ENCODE results near the gene SLC30A2.

The SLC30A2 gene

GRCh38 chr1:26079178-26079563 lies 33.3 kb upstream of the SLC30A2 start:
- DNase-seq (ENCODE audit: extremely low read depth, low read depth), result no peak
- no peak for TF ChIP-seq CTCF (IDR thresholded peaks at IDR 0.05; ENCODE audit: low read depth, low read length)

GRCh38 chr1:26078286-26079177 lies 32.6 kb upstream of the SLC30A2 start:
- no peak for TF ChIP-seq CTCF (IDR thresholded peaks at IDR 0.05; ENCODE audit: low read depth, low read length)

GRCh38 chr1:26077524-26077923 lies 31.6 kb upstream of the SLC30A2 start:
- TF ChIP-seq CTCF (IDR thresholded peaks at IDR 0.05; ENCODE audit: low read depth, low read length), result no peak

More at GRCh38 chr1:26078286-26079177, 32.6 kb upstream of the SLC30A2 start:
- DNase-seq (ENCODE audit: extremely low read depth, low read depth), result no peak

GRCh38 chr1:26075421-26076144 lies 29.7 kb upstream of the SLC30A2 start:
- TF ChIP-seq CTCF (IDR thresholded peaks at IDR 0.05; ENCODE audit: low read depth, low read length), result no peak
- no peak for DNase-seq (ENCODE audit: extremely low read depth, low read depth)

More at GRCh38 chr1:26077524-26077923, 31.6 kb upstream of the SLC30A2 start:
- no peak for DNase-seq (ENCODE audit: extremely low read depth, low read depth)

- DNase-seq (ENCODE audit: extremely low read depth, low read depth), result no peak
- no peak for TF ChIP-seq CTCF (IDR thresholded peaks at IDR 0.05; ENCODE audit: low read depth, low read length)
Measured at GRCh38 chr1:26072305-26072704, 26.4 kb upstream of the SLC30A2 start.

- TF ChIP-seq CTCF (IDR thresholded peaks at IDR 0.05; ENCODE audit: low read depth, low read length), result no peak
- DNase-seq (ENCODE audit: extremely low read depth, low read depth), result no peak
Measured at GRCh38 chr1:26070963-26071342, 25.0 kb upstream of the SLC30A2 start.
